Embryonic facial prominence (tissue), 1 donor: Measurements from ENCODE around the gene SERPINB10.

ENCODE experiments used
- DNase-seq: peaks from one replicate; pipeline ENCODE4 v3.0.0-alpha.2; 2016; ENCODE audit errors: extremely low spot score

The SERPINB10 gene

GRCh38 chr18:63980896-63981460 is 73.2 kb downstream of the SERPINB10 start:
- DNase-seq: no peak

- no peak for DNase-seq
Measured at GRCh38 chr18:63981719-63982118, 74.0 kb downstream of the SERPINB10 start.

- no peak for DNase-seq
Measured at GRCh38 chr18:63982361-63982760, 74.6 kb downstream of the SERPINB10 start.
